GM19043 (cell line): Measurements from ENCODE around the gene JKAMP.

Experiments
- ATAC-seq: cut with Tn5 transposase; IDR thresholded peaks from one replicate; pipeline ENCODE4 v1.9.1; 2021; ENCODE audit warnings: low read depth; ENCODE audit not compliant: unreplicated experiment

Gene JKAMP

GRCh38 chr14:59480166-59480565, 4.2 kb upstream of the JKAMP start:
- no peak for ATAC-seq

GRCh38 chr14:59481407-59481806, 2.9 kb upstream of the JKAMP start:
- ATAC-seq: no peak

GRCh38 chr14:59481871-59482540, 2.3 kb upstream of the JKAMP start:
- ATAC-seq: no peak

- ATAC-seq: no peak
These were observed 1.6 kb upstream of the JKAMP start for GRCh38 chr14:59482541-59483331.

GRCh38 chr14:59483363-59483762, 954 bp upstream of the JKAMP start:
- no peak for ATAC-seq

- ATAC-seq: peak; percentile 34
These were observed 390 bp downstream of the JKAMP start for GRCh38 chr14:59484639-59485175.

GRCh38 chr14:59490756-59491155, 6.4 kb downstream of the JKAMP start:
- no peak for ATAC-seq

- ATAC-seq: no peak
These were observed 8.1 kb downstream of the JKAMP start for GRCh38 chr14:59492384-59492783.

- no peak for ATAC-seq
These were observed 16.4 kb downstream of the JKAMP start for GRCh38 chr14:59500732-59501131.

GRCh38 chr14:59503256-59503655, 18.9 kb downstream of the JKAMP start:
- ATAC-seq: no peak

GRCh38 chr14:59507063-59507751, 22.9 kb downstream of the JKAMP start:
- ATAC-seq: peak; percentile 69

GRCh38 chr14:59507752-59508103, 23.4 kb downstream of the JKAMP start:
- no peak for ATAC-seq

GRCh38 chr14:59509101-59509500, 24.8 kb downstream of the JKAMP start:
- ATAC-seq: no peak

- ATAC-seq: no peak
These were observed 25.7 kb downstream of the JKAMP start for GRCh38 chr14:59510001-59510400.

GRCh38 chr14:59510966-59511365, 26.6 kb downstream of the JKAMP start:
- ATAC-seq: no peak

GRCh38 chr14:59511916-59512575, 27.7 kb downstream of the JKAMP start:
- ATAC-seq: no peak

GRCh38 chr14:59520224-59520623, 35.9 kb downstream of the JKAMP start:
- ATAC-seq: no peak

GRCh38 chr14:59529189-59529588, 44.9 kb downstream of the JKAMP start:
- no peak for ATAC-seq

GRCh38 chr14:59530349-59530748, 46.0 kb downstream of the JKAMP start:
- no peak for ATAC-seq

GRCh38 chr14:59532419-59532818, 48.1 kb downstream of the JKAMP start:
- ATAC-seq: no peak
